Measurements from ENCODE around the gene PRR36. TPM values are rescaled to one million over a fixed set of nuclear protein-coding genes. Genes with fewer than 3 reads are reported as not detected.

Gene PRR36
- total RNA-seq, 2 donors from 2014 or later = 0.22 to 0.37 TPM

DNA sequence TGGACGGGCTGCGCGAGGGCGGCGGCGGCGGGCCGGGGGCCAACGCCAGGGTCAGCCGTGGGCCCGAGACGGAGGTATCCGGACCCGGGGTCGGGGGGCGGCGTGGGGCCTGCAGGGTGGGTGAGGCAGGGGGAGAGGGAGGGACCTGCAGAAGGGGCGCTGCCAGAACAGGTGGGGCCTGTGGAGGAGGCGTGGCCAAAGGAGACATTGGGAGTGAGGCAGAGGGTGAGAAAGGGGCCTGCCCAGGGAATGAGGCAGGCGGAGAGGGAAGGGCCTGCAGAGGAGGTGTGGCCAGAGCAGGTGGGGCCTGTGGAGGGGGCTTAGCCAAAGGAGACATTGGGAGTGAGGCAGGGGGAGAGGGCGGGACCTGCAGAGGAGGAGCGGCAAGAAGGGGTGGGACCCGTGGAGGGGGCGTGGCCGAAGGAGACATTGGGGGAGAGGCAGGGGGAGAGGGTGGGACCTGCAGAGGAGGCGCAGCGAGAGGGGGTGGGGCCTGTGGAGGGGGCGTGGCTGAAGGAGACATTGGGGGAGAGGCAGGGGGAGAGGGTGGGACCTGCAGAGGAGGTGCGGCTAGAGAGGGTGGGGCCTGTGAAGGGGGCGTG is 4.2 kb downstream of the PRR36 start:
- H3K27ac ChIP-seq = peak overlapping the region; percentile 50
- DNase-seq = peak; percentile 62
- no peak overlapping the region for H3K9ac ChIP-seq (ENCODE audit: low read depth in 2 of 2, low read length in 2 of 2)
- intact Hi-C loops (cut with DNase I) = no loop called here
- H3K27me3 ChIP-seq = peaks cover 26% of the 10 kb centered on the region
- H3K4me1 ChIP-seq = peaks cover 4% of the 10 kb centered on the region
- TF ChIP-seq, protein P1, sequence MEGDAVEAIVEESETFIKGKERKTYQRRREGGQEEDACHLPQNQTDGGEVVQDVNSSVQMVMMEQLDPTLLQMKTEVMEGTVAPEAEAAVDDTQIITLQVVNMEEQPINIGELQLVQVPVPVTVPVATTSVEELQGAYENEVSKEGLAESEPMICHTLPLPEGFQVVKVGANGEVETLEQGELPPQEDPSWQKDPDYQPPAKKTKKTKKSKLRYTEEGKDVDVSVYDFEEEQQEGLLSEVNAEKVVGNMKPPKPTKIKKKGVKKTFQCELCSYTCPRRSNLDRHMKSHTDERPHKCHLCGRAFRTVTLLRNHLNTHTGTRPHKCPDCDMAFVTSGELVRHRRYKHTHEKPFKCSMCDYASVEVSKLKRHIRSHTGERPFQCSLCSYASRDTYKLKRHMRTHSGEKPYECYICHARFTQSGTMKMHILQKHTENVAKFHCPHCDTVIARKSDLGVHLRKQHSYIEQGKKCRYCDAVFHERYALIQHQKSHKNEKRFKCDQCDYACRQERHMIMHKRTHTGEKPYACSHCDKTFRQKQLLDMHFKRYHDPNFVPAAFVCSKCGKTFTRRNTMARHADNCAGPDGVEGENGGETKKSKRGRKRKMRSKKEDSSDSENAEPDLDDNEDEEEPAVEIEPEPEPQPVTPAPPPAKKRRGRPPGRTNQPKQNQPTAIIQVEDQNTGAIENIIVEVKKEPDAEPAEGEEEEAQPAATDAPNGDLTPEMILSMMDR (IDR thresholded peaks at IDR 0.05) = no peak
- no peaks in the 10 kb centered on the region for H3K36me3 ChIP-seq
- H3K4me3 ChIP-seq = peak overlapping the region; percentile 56
- H3K9me3 ChIP-seq = no peaks in the 10 kb centered on the region

DNA sequence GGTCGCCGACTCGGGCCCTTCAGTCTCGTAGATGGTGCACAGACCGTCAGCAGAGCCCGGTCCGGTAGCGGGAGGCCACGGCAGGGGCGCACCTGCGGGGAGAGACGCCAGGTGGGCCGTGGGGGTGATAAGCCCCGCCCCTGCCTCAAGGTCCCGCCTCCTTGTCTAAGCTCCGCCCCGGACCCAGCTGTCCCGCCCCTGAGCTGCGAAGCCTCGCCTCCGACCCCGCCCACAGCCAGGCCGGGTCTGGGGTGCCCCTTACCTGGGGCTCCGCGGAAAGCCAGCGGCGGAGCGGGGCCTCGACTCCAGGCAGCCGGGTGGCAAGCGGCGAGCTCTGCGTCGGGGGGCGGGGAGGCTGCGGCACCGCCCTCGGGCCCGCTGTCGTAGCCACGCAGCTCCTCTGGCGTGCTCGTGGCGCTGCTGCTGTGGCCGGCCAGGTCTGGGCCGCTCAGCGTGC is 4.7 kb downstream of the PRR36 start:
- Histone ChIP-seq H3K4me1 (peaks cover 4% of the 10 kb centered on the region), H3K9me3 (no peaks in the 10 kb centered on the region), H3K27me3 (peaks cover 25% of the 10 kb centered on the region), H3K27ac (peak overlapping the region; percentile 50), H3K36me3 (no peaks in the 10 kb centered on the region), H3K9ac (ENCODE audit: low read depth in 2 of 2, low read length in 2 of 2) (peak overlapping the region in 1 of 2 donors; percentile 60), H3K4me3 (peak overlapping the region; percentile 56)
- DNase-seq = peak; percentile 82
- intact Hi-C loops (cut with DNase I) = no loop called here
- TF ChIP-seq, protein P1 (IDR thresholded peaks at IDR 0.05) = no peak

DNA sequence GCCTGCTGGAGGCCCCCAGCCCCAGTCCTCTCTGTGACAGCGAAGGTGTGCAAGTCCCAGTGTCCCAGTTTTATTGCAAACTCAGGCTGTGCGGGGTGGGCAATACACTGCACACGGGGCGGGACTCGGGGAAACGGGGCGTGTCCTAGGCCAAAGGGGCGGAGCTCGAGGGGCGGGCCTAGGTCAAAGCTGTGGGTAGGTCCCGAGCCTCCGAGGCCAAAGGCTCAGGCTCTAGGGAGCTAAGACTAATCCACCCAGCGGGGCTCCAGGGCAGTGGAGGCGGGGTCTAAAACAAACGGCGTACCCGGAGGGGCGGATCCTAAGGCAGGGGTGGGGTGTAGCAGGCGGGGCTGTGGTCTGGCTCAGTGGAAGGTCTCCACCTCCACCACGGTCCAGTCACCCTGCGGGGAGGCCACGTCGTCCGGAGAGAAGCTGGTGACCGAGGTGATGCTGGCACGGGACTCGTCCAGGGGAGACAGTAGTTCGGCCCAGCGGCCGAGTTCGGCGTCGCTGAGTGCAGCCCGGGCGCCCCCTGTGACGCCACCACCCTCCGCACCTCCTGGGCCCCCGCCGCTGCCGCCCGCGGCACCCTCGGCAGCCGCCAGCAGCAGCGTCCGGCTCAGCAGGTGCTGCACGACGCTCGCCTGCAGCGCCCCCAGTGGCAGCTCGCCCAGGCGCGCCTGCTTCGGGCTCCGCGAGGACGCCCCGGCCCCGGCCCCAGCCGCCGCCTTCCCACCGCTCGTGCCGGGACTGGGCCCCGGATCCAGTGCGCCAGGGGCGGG is 5.3 kb downstream of the PRR36 start:
- DNase-seq = peak; percentile 87
- peaks cover 4% of the 10 kb centered on the region for H3K4me1 ChIP-seq
- H3K9ac ChIP-seq (ENCODE audit: low read depth in 2 of 2, low read length in 2 of 2) = peak overlapping the region; percentile 5 to 60
- peak overlapping the region; percentile 56 for H3K4me3 ChIP-seq
- peaks cover 26% of the 10 kb centered on the region for H3K27me3 ChIP-seq
- H3K36me3 ChIP-seq = no peaks in the 10 kb centered on the region
- TF ChIP-seq, protein P1 (IDR thresholded peaks at IDR 0.05) = peak; percentile 80
- peak overlapping the region; percentile 50 for H3K27ac ChIP-seq
- intact Hi-C loops (cut with DNase I) = no loop called here
- no peaks in the 10 kb centered on the region for H3K9me3 ChIP-seq

DNA sequence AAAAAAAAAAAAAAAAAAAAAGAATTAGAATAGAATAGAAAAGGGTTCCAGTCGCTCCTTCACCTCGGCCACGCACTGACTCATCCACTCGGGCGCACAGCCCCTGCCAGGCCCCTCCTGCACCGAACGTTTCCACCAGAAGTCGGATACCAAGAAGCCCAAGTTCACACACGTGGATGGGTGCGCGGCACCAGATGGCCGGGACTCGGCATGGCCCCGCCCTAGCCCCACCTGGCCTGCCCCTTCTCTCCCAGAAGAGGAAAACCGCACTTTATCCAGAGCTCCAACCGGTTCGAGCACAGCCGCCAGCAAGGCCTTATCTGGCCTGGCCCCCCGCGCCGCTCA is 5.9 kb downstream of the PRR36 start:
- H3K4me1 ChIP-seq = peaks cover 4% of the 10 kb centered on the region
- TF ChIP-seq, protein P1 (IDR thresholded peaks at IDR 0.05) = no peak
- intact Hi-C loops (cut with DNase I) = no loop called here
- no peak overlapping the region for H3K27ac ChIP-seq
- H3K9ac ChIP-seq (ENCODE audit: low read depth in 2 of 2, low read length in 2 of 2) = peak overlapping the region; percentile 5 to 24
- H3K4me3 ChIP-seq = peak overlapping the region; percentile 56
- no peaks in the 10 kb centered on the region for H3K9me3 ChIP-seq
- DNase-seq = no peak
- H3K27me3 ChIP-seq = peaks cover 26% of the 10 kb centered on the region
- H3K36me3 ChIP-seq = no peaks in the 10 kb centered on the region

DNA sequence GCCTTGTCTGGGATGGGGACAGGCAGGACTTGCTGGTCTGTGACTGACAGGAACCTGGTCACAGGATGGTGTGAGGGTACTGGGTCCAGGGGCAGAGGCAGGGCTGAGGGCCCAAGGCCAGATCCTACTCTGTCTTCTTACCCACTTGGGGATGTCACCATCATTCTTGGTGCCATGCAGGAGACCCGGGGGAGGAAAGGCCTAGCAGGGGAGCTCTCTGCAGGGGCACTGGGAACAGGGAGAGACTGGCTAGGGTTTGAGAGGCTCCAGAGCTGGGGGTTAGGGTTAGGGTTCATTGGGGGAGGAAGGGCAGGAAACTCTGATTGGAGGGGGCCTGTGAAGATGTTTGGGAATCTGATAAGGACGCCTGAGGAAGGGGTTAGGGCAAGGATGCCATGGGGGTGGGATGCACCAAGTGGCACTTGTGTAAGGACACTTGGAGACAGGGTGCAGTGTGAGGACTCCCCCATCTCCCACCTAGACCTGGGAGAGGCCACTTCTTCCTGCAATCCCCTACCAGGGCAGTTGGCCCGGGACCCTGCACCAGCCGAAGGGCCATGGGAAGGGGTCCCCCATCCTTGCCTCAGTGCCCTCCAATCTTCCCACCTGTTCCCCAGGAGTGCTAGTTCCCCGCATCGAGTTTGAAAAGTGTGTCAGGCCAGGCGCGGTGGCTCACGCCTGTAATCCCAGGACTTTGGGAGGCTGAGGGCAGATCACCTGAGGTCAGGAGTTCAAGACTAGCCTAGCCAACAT is 6.9 kb downstream of the PRR36 start:
- H3K27me3 ChIP-seq = peaks cover 24% of the 10 kb centered on the region
- no peaks in the 10 kb centered on the region for H3K36me3 ChIP-seq

More for the DNA sequence above, 6.9 kb downstream of the PRR36 start:
- H3K9me3 ChIP-seq = no peaks in the 10 kb centered on the region
- TF ChIP-seq, protein P1 (IDR thresholded peaks at IDR 0.05) = no peak
- H3K9ac ChIP-seq (ENCODE audit: low read depth in 2 of 2, low read length in 2 of 2) = no peak overlapping the region
- intact Hi-C loops (cut with DNase I) = no loop called here
- no peak for DNase-seq
- H3K4me1 ChIP-seq = peaks cover 4% of the 10 kb centered on the region
- no peak overlapping the region for H3K27ac ChIP-seq
- no peak overlapping the region for H3K4me3 ChIP-seq

Data from colonic mucosa (tissue), 4 donors.